ENCODE data around the gene C6orf132.

DNA sequence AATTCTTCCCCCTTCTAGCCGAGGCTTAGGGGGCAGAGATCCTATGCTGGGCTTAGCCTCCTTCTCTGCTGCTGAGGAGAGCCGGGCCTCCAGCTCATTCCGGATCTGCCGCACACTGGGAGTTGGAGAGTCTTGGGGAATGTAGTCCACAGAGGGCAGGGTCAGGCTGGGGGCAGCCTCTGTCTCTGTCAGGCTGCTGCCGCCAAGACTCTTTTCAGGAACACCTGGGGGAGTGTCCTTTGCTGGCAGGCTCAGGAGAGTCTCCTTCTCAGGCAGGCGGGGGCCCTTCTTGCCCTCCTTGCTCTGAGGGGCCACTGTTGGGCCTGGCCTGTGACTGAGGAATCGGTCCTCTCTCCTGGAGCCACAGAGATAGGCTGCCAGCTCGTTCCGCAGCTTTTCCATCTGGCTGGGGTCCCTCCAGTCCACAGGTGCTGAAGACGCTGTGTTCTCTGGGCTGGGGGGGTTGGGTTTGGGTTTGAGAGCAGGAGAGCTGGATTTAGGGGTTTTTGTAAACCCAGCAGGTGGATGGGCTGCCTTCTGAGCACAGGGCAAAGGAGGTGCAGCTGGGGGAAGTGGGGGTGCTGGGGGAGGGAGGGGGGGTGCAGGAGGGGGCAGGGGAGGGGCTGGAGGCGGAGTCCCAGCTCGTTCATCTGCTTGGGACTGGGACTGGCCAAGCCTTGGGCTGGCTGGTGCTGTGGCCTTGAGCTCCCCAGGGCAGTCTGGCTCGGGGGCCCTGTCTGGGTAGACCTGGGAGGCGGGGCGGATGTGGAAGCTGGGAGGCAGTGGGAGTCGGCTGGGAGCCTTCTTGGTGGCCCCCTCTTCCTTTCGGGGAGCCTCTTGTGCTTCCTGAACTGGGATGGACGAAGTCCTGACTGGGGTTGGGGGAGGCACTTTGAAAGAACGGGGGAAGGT is 36.1 kb downstream of the C6orf132 start:
- TF ChIP-seq, protein P1, sequence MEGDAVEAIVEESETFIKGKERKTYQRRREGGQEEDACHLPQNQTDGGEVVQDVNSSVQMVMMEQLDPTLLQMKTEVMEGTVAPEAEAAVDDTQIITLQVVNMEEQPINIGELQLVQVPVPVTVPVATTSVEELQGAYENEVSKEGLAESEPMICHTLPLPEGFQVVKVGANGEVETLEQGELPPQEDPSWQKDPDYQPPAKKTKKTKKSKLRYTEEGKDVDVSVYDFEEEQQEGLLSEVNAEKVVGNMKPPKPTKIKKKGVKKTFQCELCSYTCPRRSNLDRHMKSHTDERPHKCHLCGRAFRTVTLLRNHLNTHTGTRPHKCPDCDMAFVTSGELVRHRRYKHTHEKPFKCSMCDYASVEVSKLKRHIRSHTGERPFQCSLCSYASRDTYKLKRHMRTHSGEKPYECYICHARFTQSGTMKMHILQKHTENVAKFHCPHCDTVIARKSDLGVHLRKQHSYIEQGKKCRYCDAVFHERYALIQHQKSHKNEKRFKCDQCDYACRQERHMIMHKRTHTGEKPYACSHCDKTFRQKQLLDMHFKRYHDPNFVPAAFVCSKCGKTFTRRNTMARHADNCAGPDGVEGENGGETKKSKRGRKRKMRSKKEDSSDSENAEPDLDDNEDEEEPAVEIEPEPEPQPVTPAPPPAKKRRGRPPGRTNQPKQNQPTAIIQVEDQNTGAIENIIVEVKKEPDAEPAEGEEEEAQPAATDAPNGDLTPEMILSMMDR (IDR thresholded peaks at IDR 0.05; ENCODE audit: low read depth, low read length, poor library complexity, severe bottlenecking), result no peak
- no peak for TF ChIP-seq EZH2phosphoT487 (IDR thresholded peaks at IDR 0.05; ENCODE audit: borderline replicate concordance, low read length)

Measured in DOHH2 (cell line).